Activated naive CD4-positive, alpha-beta T cell treated with anti-CD3 and anti-CD28 coated beads, Interleukin-2, amount 50 U/mL, for 72 hours (primary cell): ENCODE measurements around the gene KCTD16. TPM values are rescaled to one million over a fixed set of nuclear protein-coding genes. Genes with fewer than 3 reads are reported as not detected.
A peak's percentile ranks its signal among the peaks of the same experiment; 100 is the strongest.

Experiments used
- ATAC-seq, 2 donors: fragments of 150-1000 bp; cut with Tn5 transposase; 2 replicates each; pipeline ENCODE4 v1.10.0; 2021; ENCODE audit warnings: mild to moderate bottlenecking in 2 of 2, moderate library complexity in 2 of 2
- DNase-seq, 2 donors: peaks; one replicate each; pipeline ENCODE4 v3.0.0; 2021 to 2022; ENCODE audit warnings: low spot score in 2 of 2
- H3K27ac Mint-ChIP-seq, 2 donors: one replicate each; pipeline ENCODE4 v1.8.0; 2022; ENCODE audit warnings: mild to moderate bottlenecking in 2 of 2, mixed read lengths in 2 of 2
- H3K36me3 Mint-ChIP-seq, 2 donors: one replicate each; pipeline ENCODE4 v1.8.0; 2022; ENCODE audit warnings: mixed read lengths in 2 of 2
- H3K9me3 Mint-ChIP-seq, 2 donors: one replicate each; pipeline ENCODE4 v1.8.0; 2022; ENCODE audit warnings: mixed read lengths in 2 of 2
- total RNA-seq, 2 donors: library from RNA; stranded (reverse); gene quantifications; one replicate each; pipeline ENCODE4 v1.2.3, GENCODE V29; 2022

KCTD16 gene
- total RNA-seq, 2 donors from 2014 or later, result 0.23 to 1.4 TPM

DNA sequence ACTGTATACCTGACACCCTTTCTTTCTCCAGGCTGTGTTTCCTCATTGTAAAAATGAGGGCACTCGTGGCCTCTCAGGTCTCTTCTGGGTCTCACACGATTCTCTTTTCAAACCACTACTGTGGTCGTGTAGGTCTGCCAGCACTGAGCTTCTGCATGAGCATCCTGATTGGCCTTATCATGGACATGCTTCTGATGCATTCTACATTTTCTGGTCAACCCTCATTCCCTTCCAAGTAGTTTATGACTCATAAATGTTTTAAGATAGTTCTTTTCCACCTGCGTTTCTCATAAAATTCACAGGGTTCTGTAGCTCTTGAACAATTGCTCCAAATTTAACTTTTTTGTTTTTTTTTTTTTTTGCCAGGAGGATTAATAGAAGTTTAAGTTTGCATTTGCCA lies 294.8 kb downstream of the KCTD16 start:
- Mint-ChIP-seq H3K9me3 (peaks cover 10 to 20% of the 10 kb centered on the region in 2 donors), H3K36me3 (no peaks in the 10 kb centered on the region), H3K27ac (no peak overlapping the region)
- DNase-seq (no peak), ATAC-seq (no peak)

DNA sequence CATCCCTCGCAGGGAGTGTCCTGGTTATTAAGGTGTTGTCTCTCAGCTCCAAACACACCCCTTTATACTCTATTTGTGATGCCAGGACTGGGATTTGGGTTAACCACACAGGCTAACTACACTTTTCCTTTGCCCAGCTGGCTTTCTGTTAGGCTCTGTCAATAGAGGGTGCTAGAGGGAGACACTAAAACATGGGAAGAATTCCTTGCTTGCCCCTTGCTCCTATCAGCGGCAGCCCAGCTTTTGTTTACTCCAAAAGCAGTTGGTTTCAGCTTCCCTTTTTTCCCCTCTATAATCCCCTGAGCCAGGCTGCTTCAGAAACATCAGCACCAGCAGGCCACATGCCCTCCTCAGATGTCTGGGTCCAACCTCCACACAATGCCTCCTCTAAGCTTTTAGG lies 297.1 kb downstream of the KCTD16 start:
- DNase-seq (no peak), ATAC-seq (no peak)
- Mint-ChIP-seq H3K9me3 (peaks cover 4 to 8% of the 10 kb centered on the region in 2 donors), H3K36me3 (no peaks in the 10 kb centered on the region), H3K27ac (no peak overlapping the region)

DNA sequence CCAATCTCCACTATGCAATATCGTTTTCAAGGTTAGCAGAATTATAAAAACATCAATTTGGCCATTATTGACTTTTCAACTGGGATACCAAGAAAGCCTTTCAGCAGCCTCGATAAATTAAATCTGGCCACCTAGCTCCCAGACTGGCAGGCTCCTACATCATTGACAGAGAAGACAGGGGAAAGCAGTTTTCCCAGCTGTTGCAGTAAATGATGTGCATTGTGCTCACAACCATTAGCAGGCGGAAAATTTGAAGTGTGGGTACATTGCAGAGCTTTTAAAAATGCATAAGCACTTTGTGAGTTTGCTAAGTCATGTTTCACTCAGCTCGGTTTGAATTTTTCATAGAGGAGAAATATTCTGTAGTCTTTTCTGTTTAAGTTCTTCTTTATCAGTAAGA lies 297.9 kb downstream of the KCTD16 start:
- Mint-ChIP-seq H3K9me3 (peaks cover 4 to 8% of the 10 kb centered on the region in 2 donors), H3K27ac (no peak overlapping the region), H3K36me3 (no peaks in the 10 kb centered on the region)
- ATAC-seq, result no peak
- no peak for DNase-seq

DNA sequence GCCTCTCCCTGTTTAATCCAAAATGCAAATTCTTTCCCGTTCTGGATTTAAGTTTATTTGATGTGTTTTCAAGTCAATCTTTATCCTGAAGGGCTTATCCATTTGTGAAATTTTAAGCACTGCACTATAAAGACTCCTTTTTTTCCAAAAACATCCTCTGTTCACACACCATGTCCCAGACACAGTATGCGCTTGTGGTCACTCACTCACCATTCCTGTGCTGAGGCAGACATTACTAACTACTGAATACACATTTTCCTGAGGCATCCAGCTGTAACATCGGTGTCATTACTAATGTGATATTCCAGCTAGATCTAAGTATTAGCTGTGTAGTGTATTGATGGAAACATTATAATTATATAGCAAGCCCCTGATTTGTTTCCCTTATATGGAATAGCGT lies 298.4 kb downstream of the KCTD16 start:
- ATAC-seq (no peak), DNase-seq (no peak)
- peaks cover 4 to 8% of the 10 kb centered on the region in 2 donors for H3K9me3 Mint-ChIP-seq
- no peaks in the 10 kb centered on the region for H3K36me3 Mint-ChIP-seq
- no peak overlapping the region for H3K27ac Mint-ChIP-seq

- ATAC-seq (no peak), DNase-seq (no peak)
- no peak overlapping the region for H3K27ac Mint-ChIP-seq
- no peaks in the 10 kb centered on the region for H3K36me3 Mint-ChIP-seq
- H3K9me3 Mint-ChIP-seq, result peaks cover 0 to 3% of the 10 kb centered on the region in 2 donors
Observed at GRCh38 chr5:144472221-144472620, 301.5 kb downstream of the KCTD16 start.

- no peak for DNase-seq
- Mint-ChIP-seq H3K9me3 (no peaks in the 10 kb centered on the region), H3K36me3 (no peaks in the 10 kb centered on the region), H3K27ac (no peak overlapping the region)
- no peak for ATAC-seq
Observed at GRCh38 chr5:144473650-144474049, 303.0 kb downstream of the KCTD16 start.

DNA sequence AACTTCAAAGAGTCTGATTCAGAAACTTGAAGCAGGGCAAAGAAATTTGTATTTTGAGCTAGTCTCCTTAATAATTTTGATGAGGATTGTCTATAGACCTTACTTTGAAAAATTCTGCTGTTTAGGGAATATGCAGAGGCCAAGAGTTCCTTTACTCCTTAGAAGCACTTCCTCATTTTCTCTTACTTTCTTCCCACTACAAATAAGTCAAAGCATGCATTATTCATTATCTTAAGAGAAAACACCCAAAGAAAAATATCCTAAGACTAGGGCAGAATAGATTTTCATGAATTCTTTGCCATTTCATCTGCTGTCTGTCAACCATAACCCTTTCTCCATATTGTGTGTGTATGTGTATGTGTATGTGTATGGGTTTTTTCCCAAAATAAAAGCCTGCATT lies 307.9 kb downstream of the KCTD16 start:
- ATAC-seq, result no peak
- H3K9me3 Mint-ChIP-seq, result no peaks in the 10 kb centered on the region
- DNase-seq, result no peak

DNA sequence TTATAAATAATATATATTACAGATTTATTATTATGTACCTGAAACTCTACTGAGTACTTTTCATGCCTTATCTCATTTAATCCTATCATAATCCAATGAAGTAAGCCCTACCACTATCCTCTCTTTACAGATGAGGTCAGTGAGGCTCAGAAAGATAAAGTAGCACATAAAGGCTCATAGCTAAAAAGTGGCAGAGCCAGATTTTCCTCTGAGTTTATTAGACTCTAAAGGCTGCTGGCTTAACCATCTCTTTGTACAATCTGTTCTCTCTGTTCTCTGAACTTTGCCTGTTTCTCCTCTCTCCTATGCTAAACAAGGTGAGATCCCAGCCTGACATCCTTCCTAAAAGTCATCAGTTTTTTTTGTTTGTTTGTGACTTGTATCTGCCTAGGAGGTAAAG lies 311.2 kb downstream of the KCTD16 start:
- DNase-seq, result no peak
- no peaks in the 10 kb centered on the region for H3K9me3 Mint-ChIP-seq
- H3K36me3 Mint-ChIP-seq, result no peaks in the 10 kb centered on the region
- H3K27ac Mint-ChIP-seq, result no peak overlapping the region
- no peak for ATAC-seq

More for the DNA sequence above, 307.9 kb downstream of the KCTD16 start:
- Mint-ChIP-seq H3K27ac (no peak overlapping the region), H3K36me3 (no peaks in the 10 kb centered on the region)

DNA sequence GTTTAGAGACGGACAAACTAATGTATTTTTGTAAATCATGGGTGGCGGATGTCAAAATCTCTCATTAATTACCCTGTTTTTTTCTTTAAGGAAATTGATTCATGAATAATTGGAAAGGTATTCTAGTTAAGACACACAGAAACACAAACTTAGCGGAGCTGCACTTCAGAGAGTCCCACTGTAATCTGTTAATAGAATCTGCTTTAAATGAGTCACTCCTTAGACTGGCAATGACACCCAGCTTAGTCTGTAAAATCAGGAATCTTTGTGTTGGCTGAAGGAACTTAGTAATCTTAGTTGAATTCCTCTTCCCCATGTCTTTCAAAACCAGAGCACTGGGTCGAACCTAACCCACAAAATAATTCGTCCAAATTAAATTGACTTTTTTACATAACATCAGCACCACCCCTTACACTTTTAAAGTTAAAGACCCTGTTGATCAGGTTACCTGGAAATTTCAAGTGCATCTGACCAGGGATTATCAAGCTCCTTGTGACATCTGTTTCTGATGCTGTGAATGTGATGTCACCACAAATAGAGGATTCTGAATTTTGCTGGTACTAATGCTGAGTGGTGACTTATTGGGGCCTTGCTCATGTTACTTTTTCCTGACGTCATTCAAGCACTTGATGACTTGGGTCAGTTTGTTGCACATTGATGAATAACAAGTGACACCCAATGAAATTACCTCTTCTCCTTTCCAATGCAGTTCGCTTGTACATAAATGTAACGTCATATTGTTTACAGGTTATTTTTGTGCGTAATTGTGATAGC lies 313.6 kb downstream of the KCTD16 start:
- no peak for ATAC-seq
- H3K9me3 Mint-ChIP-seq, result peaks cover 0 to 5% of the 10 kb centered on the region in 2 donors
- H3K36me3 Mint-ChIP-seq, result no peaks in the 10 kb centered on the region

GRCh38 chr5:144485540-144485939 lies 314.9 kb downstream of the KCTD16 start:
- Mint-ChIP-seq H3K27ac (no peak overlapping the region), H3K9me3 (peaks cover 0 to 10% of the 10 kb centered on the region in 2 donors), H3K36me3 (peaks cover 0 to 6% of the 10 kb centered on the region in 2 donors)
- no peak for DNase-seq
- ATAC-seq, result no peak

More for the DNA sequence above, 313.6 kb downstream of the KCTD16 start:
- H3K27ac Mint-ChIP-seq, result no peak overlapping the region
- no peak for DNase-seq

DNA sequence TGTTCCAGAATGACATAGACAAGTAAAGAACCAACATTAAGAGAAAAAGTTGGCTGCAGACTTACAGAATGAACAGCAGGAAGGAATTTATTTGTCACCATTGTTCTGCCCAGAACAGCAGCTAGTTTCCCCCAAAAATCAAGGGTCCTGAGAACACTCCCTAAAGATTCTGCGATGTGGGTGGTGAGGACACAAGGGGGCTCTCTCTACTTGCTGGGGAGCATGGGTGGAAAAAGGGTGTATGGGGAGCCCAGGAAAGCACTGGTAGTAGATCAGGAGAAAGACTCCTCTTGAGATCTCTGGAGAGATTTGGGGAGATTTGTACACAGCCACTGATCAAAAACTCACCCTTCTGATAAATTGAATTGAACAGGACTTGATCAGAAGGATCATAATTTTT lies 316.5 kb downstream of the KCTD16 start:
- no peak for DNase-seq
- peaks cover 0 to 6% of the 10 kb centered on the region in 2 donors for H3K36me3 Mint-ChIP-seq
- no peak overlapping the region for H3K27ac Mint-ChIP-seq
- ATAC-seq, result no peak
- H3K9me3 Mint-ChIP-seq, result peaks cover 12 to 20% of the 10 kb centered on the region in 2 donors

- H3K9me3 Mint-ChIP-seq, result peaks cover 12 to 23% of the 10 kb centered on the region in 2 donors
- no peak overlapping the region for H3K27ac Mint-ChIP-seq
- ATAC-seq, result no peak
- DNase-seq, result no peak
- peaks cover 0 to 6% of the 10 kb centered on the region in 2 donors for H3K36me3 Mint-ChIP-seq
Observed at GRCh38 chr5:144487761-144488160, 317.1 kb downstream of the KCTD16 start.

DNA sequence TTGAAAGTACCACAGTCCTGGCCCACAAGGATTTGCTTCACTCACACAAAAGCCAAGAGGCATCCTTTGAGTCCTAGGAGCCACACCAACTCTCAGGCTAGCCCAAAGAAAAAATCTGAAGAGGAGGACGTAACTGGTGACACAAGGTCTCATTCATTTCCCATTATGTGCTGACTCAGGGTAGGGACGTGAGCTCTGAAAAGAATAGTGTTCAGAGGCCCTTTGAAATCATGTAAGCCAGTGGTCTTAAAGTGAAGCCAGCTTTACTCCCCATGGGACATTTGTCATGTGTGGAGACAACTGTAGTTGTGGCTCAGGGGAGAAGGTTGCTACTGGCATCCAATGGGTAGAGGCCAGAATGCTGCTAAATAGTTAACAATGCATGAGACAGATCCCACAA lies 332.4 kb downstream of the KCTD16 start:
- DNase-seq, result no peak
- no peak for ATAC-seq
- Mint-ChIP-seq H3K9me3 (peaks cover 7 to 14% of the 10 kb centered on the region in 2 donors), H3K27ac (no peak overlapping the region), H3K36me3 (peaks cover 0 to 9% of the 10 kb centered on the region in 2 donors)

- H3K36me3 Mint-ChIP-seq, result no peaks in the 10 kb centered on the region
- no peak for DNase-seq
- no peak for ATAC-seq
- H3K27ac Mint-ChIP-seq, result no peak overlapping the region
- H3K9me3 Mint-ChIP-seq, result peaks cover 4 to 8% of the 10 kb centered on the region in 2 donors
Observed at GRCh38 chr5:144504929-144505577, 334.4 kb downstream of the KCTD16 start.

- H3K27ac Mint-ChIP-seq, result no peak overlapping the region
- H3K36me3 Mint-ChIP-seq, result no peaks in the 10 kb centered on the region
- ATAC-seq, result no peak
Observed at GRCh38 chr5:144510845-144511579, 340.3 kb downstream of the KCTD16 start.

GRCh38 chr5:144511580-144512072 lies 341.0 kb downstream of the KCTD16 start:
- no peak for ATAC-seq
- DNase-seq, result no peak
- no peaks in the 10 kb centered on the region for H3K36me3 Mint-ChIP-seq
- H3K27ac Mint-ChIP-seq, result no peak overlapping the region
- H3K9me3 Mint-ChIP-seq, result peaks cover 18 to 20% of the 10 kb centered on the region in 2 donors

More at GRCh38 chr5:144510845-144511579, 340.3 kb downstream of the KCTD16 start:
- no peak for DNase-seq
- H3K9me3 Mint-ChIP-seq, result peaks cover 18 to 20% of the 10 kb centered on the region in 2 donors

DNA sequence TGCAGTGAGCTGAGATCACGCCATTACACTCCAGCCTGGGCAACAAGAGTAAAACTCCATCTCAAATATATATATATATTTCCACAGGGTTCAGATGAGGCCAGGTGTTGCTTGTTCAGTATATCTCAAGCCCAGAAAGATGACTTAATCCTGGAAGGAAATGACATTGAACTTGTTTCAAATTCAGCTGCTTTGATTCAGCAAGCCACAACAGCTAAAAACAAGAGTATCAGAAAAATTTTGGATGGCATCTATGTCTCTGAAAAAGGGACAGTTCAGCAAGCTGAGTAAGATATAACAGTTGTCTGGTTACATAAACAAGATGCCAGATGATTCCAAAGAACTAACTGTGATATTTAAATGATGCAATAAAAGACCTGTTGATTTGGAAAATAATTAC lies 352.0 kb downstream of the KCTD16 start:
- H3K27ac Mint-ChIP-seq, result no peak overlapping the region
- H3K36me3 Mint-ChIP-seq, result no peaks in the 10 kb centered on the region
- H3K9me3 Mint-ChIP-seq, result no peaks in the 10 kb centered on the region
- ATAC-seq (peak in 1 of 2 donors; percentile 65), DNase-seq (no peak)
